Measurements from ENCODE around the gene POMZP3.
"Not testable (repeated sequence)": the region's sequence is repeated elsewhere in the genome, so short reads cannot be mapped to it uniquely, and the experiment has no call there.

The POMZP3 gene

GRCh38 chr7:76588586-76588985 lies 38.5 kb downstream of the POMZP3 start:
- not testable (repeated sequence) for DNase-seq (ENCODE audit: low spot score)

- not testable (repeated sequence) for DNase-seq (ENCODE audit: low spot score)
Measured at GRCh38 chr7:76586585-76587315, 40.3 kb downstream of the POMZP3 start.

GRCh38 chr7:76583636-76584281 lies 43.3 kb downstream of the POMZP3 start:
- not testable (repeated sequence) for DNase-seq (ENCODE audit: low spot score)

GRCh38 chr7:76582848-76583631 lies 44.0 kb downstream of the POMZP3 start:
- DNase-seq (ENCODE audit: low spot score) = not testable (repeated sequence)

GRCh38 chr7:76575919-76576655 lies 51.0 kb downstream of the POMZP3 start:
- not testable (repeated sequence) for DNase-seq (ENCODE audit: low spot score)

- DNase-seq (ENCODE audit: low spot score) = not testable (repeated sequence)
Measured at GRCh38 chr7:76575431-76575830, 51.6 kb downstream of the POMZP3 start.

- DNase-seq (ENCODE audit: low spot score) = not testable (repeated sequence)
Measured at GRCh38 chr7:76572296-76572695, 54.8 kb downstream of the POMZP3 start.

GRCh38 chr7:76570324-76570775 lies 56.7 kb downstream of the POMZP3 start:
- not testable (repeated sequence) for DNase-seq (ENCODE audit: low spot score)

- not testable (repeated sequence) for DNase-seq (ENCODE audit: low spot score)
Measured at GRCh38 chr7:76568742-76569141, 58.3 kb downstream of the POMZP3 start.

- DNase-seq (ENCODE audit: low spot score) = not testable (repeated sequence)
Measured at GRCh38 chr7:76567753-76568152, 59.3 kb downstream of the POMZP3 start.

- DNase-seq (ENCODE audit: low spot score) = not testable (repeated sequence)
Measured at GRCh38 chr7:76567311-76567710, 59.8 kb downstream of the POMZP3 start.

GRCh38 chr7:76565001-76565400 lies 62.1 kb downstream of the POMZP3 start:
- not testable (repeated sequence) for DNase-seq (ENCODE audit: low spot score)

GRCh38 chr7:76561342-76561741 lies 65.7 kb downstream of the POMZP3 start:
- not testable (repeated sequence) for DNase-seq (ENCODE audit: low spot score)

GRCh38 chr7:76560157-76560556 lies 66.9 kb downstream of the POMZP3 start:
- not testable (repeated sequence) for DNase-seq (ENCODE audit: low spot score)
